Large intestine (tissue), 3 donors: ENCODE data around the gene PRR5. TPM values are rescaled to one million over a fixed set of nuclear protein-coding genes. Genes with fewer than 3 reads are reported as not detected.

Experiments
- DNase-seq, 2 donors: peaks; one replicate each; pipeline versions ENCODE4 v3.0.0 to v3.0.0-alpha.2; 2013
- H3K27ac ChIP-seq: one replicate; pipeline ENCODE4 v1.5.1; 2013; ENCODE audit warnings: low read length
- H3K27me3 ChIP-seq: 2 replicates; pipeline ENCODE4 v1.6.1; 2013; ENCODE audit warnings: low read length; ENCODE audit not compliant: control insufficient read depth, insufficient read depth
- H3K36me3 ChIP-seq: 2 replicates; pipeline ENCODE4 v1.6.1; 2013; ENCODE audit warnings: low read length; ENCODE audit not compliant: control insufficient read depth, insufficient read depth
- H3K4me1 ChIP-seq: one replicate; pipeline ENCODE4 v1.6.1; 2013; ENCODE audit warnings: low read length; ENCODE audit not compliant: control insufficient read depth, insufficient read depth
- H3K4me3 ChIP-seq: one replicate; pipeline ENCODE4 v1.5.1; 2013; ENCODE audit warnings: low read length
- H3K9me3 ChIP-seq: one replicate; pipeline ENCODE4 v1.6.1; 2013; ENCODE audit warnings: mild to moderate bottlenecking, low read depth, low read length, moderate library complexity; ENCODE audit not compliant: control insufficient read depth
- WGBS: methylation state at CpG from one replicate; pipeline ENCODE4 v1.1.5; 2013; ENCODE audit warnings: low lambda C conversion rate; ENCODE audit not compliant: insufficient coverage; 5-methylcytosine and 5-hydroxymethylcytosine counted together
- polyA plus RNA-seq: library from polyadenylated mRNA; unstranded; fragments of 120-200 nt; gene quantifications from one replicate; pipeline ENCODE4 v1.2.1, GENCODE V29; 2013

PRR5 gene
- polyA plus RNA-seq, 1 donor = 44.5 TPM

DNA sequence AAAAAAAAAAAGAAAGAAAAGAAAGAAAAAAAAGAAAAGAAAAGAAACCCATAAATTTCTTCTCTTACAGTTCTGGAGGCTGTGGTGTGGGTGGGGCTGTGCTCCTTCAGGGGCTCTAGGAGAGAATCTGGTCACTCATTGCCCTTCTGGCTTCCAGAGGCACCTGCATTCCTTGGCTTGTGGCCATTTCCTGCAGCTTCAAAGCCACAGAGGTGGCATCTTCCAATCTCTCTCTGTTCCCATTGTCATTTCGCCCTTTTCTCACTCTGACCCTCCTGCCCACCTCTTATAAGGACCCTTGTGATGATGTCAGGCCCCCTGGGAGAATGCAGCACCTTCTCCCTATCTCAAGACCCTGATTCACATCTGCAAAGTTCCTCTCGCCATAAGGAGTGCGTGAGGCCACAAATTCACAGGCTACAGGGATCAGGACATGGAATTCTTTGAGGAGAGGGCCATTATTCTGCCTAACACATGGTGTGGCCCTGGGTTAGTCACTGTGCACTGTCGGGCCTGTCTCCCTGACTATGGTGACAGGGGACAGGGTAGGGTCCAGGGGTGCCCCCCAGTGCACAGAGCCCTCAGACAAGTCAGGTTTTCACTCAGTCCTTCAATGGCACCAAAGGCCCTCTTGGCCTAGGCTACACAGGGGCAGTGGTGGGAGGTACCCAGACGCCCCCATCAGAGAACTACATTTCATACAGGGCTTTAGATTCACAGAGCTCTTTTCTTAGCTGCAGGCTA is 38.6 kb upstream of the PRR5 start:
- peaks cover 9% of the 10 kb centered on the region for H3K27me3 ChIP-seq
- no peaks in the 10 kb centered on the region for H3K36me3 ChIP-seq
- H3K4me3 ChIP-seq = no peak overlapping the region
- DNase-seq = peak in 1 of 2 donors; percentile 3
- peaks cover 3% of the 10 kb centered on the region for H3K4me1 ChIP-seq
- no CpG with 5 or more reads among the region's 5 CpGs for WGBS
- H3K9me3 ChIP-seq = no peaks in the 10 kb centered on the region
- H3K27ac ChIP-seq = no peak overlapping the region

GRCh38 chr22:44664149-44664548 is 37.9 kb upstream of the PRR5 start:
- Histone ChIP-seq H3K27ac (peak overlapping the region; percentile 33), H3K9me3 (no peaks in the 10 kb centered on the region), H3K4me1 (peaks cover 3% of the 10 kb centered on the region), H3K4me3 (no peak overlapping the region), H3K36me3 (no peaks in the 10 kb centered on the region), H3K27me3 (peaks cover 12% of the 10 kb centered on the region)
- peak in 1 of 2 donors; percentile 63 for DNase-seq
- no CpG with 5 or more reads among the region's 11 CpGs for WGBS

- Histone ChIP-seq H3K27ac (no peak overlapping the region), H3K4me3 (no peak overlapping the region), H3K9me3 (no peaks in the 10 kb centered on the region), H3K36me3 (no peaks in the 10 kb centered on the region), H3K4me1 (peaks cover 3% of the 10 kb centered on the region), H3K27me3 (peaks cover 20% of the 10 kb centered on the region)
- no CpG with 5 or more reads among the region's 9 CpGs for WGBS
- no peak for DNase-seq
These were observed 36.9 kb upstream of the PRR5 start for GRCh38 chr22:44665115-44665514.

DNA sequence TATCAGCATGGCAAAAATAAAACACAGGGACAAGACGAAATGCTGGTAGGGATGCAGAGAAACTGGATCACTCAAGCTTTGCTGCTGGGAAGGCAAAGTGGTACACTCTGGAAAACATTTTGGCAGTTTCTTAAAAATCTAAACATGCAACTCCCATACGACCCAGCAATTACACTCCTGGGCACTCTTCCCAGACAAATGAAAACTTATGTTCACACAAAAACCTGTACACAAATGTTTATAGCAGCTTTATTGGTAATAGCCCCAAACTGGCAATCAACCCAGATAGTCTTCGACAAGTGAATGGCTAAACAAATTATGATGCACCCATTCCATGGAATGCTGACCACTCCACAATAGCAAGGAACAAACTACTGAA is 35.8 kb upstream of the PRR5 start:
- Histone ChIP-seq H3K36me3 (no peaks in the 10 kb centered on the region), H3K27ac (no peak overlapping the region), H3K4me1 (peaks cover 5% of the 10 kb centered on the region), H3K27me3 (peaks cover 26% of the 10 kb centered on the region), H3K4me3 (no peak overlapping the region), H3K9me3 (no peaks in the 10 kb centered on the region)
- DNase-seq = no peak
- WGBS = no CpG with 5 or more reads among the region's 3 CpGs

GRCh38 chr22:44667276-44667675 is 34.7 kb upstream of the PRR5 start:
- peaks cover 26% of the 10 kb centered on the region for H3K27me3 ChIP-seq
- WGBS = no CpG with 5 or more reads among the region's 5 CpGs
- no peak overlapping the region for H3K4me3 ChIP-seq
- peaks cover 12% of the 10 kb centered on the region for H3K4me1 ChIP-seq
- H3K36me3 ChIP-seq = no peaks in the 10 kb centered on the region
- H3K27ac ChIP-seq = no peak overlapping the region
- DNase-seq = no peak
- H3K9me3 ChIP-seq = no peaks in the 10 kb centered on the region

- no peak overlapping the region for H3K27ac ChIP-seq
- no peaks in the 10 kb centered on the region for H3K9me3 ChIP-seq
- H3K4me1 ChIP-seq = peaks cover 12% of the 10 kb centered on the region
- no peaks in the 10 kb centered on the region for H3K36me3 ChIP-seq
- peak overlapping the region; percentile 26 for H3K4me3 ChIP-seq
- DNase-seq = no peak
- peaks cover 26% of the 10 kb centered on the region for H3K27me3 ChIP-seq
- WGBS = no CpG with 5 or more reads among the region's 8 CpGs
These were observed 34.2 kb upstream of the PRR5 start for GRCh38 chr22:44667829-44668189.

DNA sequence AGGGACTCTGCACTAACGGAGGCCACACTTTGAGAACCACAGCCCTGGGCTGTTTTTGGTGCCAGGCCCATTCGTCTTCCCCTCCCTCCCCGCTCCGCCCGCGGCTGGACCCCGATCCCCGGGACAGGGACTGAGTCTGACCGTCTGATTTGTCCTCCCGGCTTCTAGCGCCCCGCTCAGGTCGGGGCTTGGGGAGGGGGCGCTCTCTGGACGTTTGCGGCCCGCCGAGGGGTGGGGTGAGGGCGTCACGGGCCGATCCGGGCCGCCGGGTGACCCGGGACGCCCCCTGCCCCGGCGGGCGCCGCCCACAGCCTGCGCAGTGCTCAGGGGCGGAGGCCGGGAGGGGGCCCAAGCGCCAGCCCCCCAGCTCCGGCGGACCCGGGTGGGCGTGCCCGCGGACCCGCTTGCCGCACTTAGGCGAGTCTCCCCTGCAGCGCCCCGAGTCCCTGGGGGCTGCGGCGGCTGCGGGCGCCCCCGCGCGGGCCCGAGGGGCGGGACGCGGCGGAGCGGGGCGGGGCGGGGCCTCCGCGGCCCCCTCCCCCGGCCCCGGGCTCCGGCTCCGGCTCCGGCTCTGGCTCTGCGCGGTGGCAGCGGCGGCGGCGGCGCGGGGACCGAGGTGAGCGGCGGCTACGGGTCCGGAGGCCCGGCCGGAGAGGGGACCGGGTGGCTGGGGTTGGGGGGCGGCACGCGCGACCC is 33.7 kb upstream of the PRR5 start:
- H3K4me1 ChIP-seq = peaks cover 12% of the 10 kb centered on the region
- H3K36me3 ChIP-seq = no peaks in the 10 kb centered on the region

GRCh38 chr22:44668886-44669521 is 33.0 kb upstream of the PRR5 start:
- no peak for DNase-seq
- WGBS = no CpG with 5 or more reads among the region's 45 CpGs
- Histone ChIP-seq H3K4me1 (peaks cover 10% of the 10 kb centered on the region), H3K4me3 (peak overlapping the region; percentile 30), H3K27ac (no peak overlapping the region), H3K9me3 (no peaks in the 10 kb centered on the region), H3K36me3 (no peaks in the 10 kb centered on the region), H3K27me3 (peaks cover 26% of the 10 kb centered on the region)

More for the DNA sequence above, 33.7 kb upstream of the PRR5 start:
- peak; percentile 16 to 43 for DNase-seq
- H3K9me3 ChIP-seq = no peaks in the 10 kb centered on the region
- no CpG with 5 or more reads among the region's 87 CpGs for WGBS
- peak overlapping the region; percentile 26 for H3K4me3 ChIP-seq
- no peak overlapping the region for H3K27ac ChIP-seq
- H3K27me3 ChIP-seq = peaks cover 26% of the 10 kb centered on the region

DNA sequence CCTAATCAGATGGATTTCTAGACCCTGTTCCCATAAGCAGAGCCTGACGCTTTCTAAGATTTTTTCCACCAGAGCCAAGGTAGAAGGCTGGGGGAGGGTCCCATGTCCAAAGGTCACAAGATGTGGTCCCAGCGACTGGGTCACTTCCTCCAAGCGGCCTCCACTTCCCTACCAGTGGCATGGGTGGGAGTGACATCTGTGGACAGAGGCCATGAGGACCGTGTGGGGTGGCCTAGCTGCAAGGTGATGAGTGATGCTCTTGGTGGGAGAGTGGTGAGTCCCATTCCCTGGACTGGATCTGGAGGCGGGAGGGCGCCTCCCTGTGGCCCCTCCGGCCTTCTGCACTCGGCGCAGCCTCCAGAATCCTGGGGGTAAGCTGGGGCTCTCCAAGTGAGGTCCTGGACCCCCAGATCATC is 32.4 kb upstream of the PRR5 start:
- no peaks in the 10 kb centered on the region for H3K36me3 ChIP-seq
- no CpG with 5 or more reads among the region's 9 CpGs for WGBS
- no peaks in the 10 kb centered on the region for H3K9me3 ChIP-seq
- H3K4me1 ChIP-seq = peaks cover 9% of the 10 kb centered on the region
- peak in 1 of 2 donors; percentile 16 for DNase-seq
- no peak overlapping the region for H3K27ac ChIP-seq
- peaks cover 26% of the 10 kb centered on the region for H3K27me3 ChIP-seq
- no peak overlapping the region for H3K4me3 ChIP-seq

DNA sequence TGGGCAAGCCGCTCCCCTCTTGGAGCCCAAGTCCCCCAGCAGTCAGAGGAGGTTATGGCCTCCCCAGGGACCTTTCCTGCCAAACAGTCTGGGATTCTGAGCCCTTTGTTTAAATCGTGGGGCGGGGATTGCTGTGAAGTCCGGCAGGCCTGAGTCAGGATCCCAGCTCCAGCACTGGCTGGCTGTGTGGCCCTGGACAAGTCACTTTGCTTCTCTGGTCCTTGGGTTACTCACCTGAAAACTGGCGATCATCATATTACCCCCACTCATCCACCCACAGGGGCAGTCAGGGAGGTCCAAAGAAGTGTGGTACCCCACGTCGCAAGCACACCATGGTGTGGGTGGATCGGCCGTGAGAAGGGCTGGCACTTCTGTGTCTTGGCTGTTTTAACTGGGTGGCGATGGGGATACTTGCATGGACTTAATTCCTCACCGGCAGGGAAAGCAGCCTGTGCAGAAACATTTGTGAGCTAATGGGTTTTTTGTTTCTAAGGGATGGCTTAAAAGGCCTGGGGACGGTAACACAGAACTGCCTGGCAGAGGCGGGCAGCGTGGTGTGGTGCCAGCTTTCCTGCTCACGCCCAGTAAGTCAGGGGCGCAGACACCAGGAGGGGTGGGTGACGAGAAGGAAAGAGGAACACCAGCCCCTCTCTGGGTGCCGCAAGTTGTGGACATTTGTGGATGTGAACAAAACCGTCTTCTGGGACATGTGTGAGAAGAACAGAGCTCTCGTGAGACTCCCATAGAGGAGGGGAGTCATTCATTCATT is 31.6 kb upstream of the PRR5 start:
- peaks cover 9% of the 10 kb centered on the region for H3K4me1 ChIP-seq
- no peak overlapping the region for H3K4me3 ChIP-seq
- H3K36me3 ChIP-seq = no peaks in the 10 kb centered on the region
- peaks cover 26% of the 10 kb centered on the region for H3K27me3 ChIP-seq
- DNase-seq = peak in 1 of 2 donors; percentile 1
- H3K9me3 ChIP-seq = no peaks in the 10 kb centered on the region
- whole genome bisulfite sequencing = no CpG with 5 or more reads among the region's 20 CpGs
- H3K27ac ChIP-seq = no peak overlapping the region
